ENCODE data around the gene AK4.

Gene AK4

GRCh38 chr1:65253800-65254319 lies 105.9 kb downstream of the AK4 start:
- DNase-seq = no peak

DNA sequence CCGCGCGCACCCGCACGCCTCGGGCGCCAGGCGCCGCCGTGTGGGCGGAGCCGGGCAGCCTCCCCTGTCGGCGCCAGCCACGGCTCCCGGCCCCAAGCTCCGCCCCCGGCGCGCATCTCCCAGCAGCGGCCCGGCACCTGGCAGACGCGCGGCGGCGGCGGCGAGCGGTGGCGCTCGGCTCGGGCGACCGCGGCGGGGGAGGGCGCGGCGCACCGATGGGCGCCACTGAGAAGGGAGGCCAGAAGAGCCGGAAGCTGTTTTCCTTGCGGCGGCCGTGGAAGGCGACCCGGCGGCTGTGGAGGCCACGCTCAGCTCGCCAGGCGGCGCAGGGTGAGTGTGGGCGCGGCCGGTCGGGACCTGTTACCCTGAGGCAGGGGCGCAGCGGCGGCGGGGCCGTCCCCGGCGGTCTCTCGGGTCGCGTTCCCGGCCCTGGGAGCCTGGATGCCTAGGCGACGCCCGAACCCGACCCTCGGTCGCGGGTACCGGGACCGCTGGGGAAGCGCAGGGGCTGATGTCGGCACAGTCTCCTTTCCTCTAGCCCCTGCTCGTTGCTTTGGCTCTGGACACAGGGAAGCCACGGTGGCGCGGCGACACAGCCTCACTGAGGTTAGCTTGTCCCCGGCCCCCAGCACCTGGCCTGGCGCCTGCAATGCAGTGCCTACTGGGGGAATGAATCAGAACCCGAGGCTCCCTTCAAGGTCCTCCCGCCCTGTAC lies 106.5 kb downstream of the AK4 start:
- peak; percentile 85 for DNase-seq

- peak; percentile 48 for DNase-seq
These were observed 107.1 kb downstream of the AK4 start for GRCh38 chr1:65255035-65255655.

DNA sequence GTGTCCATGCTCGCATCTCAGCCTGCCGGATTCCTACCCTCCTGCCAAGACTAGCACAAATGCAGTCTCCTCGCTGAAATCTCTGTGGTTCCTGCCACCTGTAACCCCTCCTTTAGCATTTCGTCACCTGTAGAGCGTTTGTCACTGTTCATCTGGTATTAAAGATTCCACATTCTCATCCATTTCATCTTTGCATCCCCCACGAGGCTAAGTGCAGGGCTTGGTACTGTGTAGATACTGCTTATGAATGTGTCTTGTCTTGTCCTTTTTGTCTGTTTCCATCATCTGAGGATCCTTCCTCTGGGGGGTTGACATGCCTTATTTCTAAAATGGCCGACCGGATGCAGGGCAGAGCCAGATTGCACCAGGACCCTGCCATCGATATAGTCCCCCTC lies 107.7 kb downstream of the AK4 start:
- peak; percentile 38 for DNase-seq

DNA sequence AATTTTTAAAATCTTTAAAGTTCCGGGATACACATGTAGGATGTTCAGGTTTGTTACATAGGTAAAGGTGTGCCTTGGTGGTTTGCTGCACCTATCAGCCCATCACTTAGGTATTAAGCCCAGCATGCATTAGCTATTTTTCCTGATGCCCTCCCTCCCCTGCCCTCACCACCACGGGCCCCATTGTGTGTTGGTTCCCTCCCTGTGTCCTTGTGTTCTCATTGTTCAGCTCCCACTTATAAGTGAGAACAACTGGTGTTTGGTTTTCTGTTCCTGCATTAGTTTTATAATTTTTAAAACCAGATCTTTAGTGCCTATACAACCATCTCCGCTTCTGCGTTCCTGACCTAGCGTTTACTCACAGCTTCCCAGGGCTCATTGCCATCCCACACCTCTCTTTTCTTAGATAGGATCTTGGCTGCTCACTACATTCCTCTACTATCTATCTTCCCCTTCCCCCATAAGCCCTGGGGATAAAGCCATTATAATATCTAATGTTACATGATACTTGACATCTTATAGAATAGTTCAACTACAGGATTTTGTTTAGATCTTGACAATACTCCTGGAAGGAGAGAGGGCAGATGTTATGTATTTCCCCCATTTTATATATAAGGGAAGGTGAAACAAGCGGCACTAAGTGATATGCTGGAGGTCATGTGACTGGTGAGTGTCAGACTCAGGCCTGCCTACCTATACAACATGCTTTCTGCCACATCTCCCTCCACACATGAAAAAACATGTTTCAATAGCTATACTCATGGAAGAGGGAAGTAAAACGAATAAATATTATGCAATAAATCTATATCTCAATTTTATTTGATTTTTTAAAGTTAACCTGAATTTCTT lies 109.1 kb downstream of the AK4 start:
- peak; percentile 33 for DNase-seq

DNA sequence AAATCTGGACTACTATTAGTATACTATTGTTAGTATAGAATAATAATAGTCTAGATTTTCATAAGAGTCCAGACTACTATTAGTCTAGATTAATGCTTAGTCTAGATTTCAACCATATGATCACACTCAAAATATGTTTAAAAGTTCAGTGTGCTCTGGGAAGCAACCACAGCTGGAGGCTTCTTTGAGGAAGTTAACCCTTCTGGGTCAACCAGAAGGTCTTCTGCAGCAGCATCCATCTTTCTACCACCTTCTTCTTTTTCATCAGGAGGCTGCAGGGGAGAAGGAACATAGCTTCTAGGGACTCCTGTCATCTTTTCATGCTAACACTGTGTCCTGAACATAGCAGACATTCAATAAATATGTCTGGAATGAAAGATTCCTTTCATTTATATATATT lies 110.1 kb downstream of the AK4 start:
- no peak for DNase-seq

GRCh38 chr1:65259816-65260215 lies 111.8 kb downstream of the AK4 start:
- no peak for DNase-seq

DNA sequence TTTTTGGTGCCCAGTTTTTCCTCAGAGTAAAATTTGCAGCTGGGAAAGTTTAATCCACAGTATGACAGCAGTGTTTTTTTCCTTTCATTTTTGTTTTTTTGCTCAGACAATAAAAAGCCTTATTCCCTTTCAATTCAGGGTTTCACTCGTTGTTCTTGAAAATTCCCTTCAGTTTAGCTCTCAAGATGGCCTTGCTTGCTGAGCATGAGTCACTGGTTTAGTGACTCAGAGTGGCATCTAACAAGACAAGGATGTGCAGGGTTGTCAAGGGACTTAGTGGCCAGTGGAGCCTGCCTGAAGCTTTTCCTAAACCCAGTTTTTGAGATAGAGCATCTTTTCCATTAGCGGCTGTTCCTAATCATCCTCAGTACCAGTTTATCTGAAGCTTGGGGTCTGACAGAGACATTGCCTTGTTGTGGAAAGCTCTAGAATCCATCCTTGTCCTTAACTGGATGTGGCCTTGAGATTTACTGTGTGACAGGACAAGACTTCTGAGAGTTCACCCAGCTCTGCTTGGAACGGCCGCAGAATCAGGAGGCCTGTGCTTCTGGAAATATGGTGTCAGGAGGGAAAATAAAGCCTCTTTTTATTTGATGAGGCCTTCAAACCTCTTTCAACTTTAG lies 113.0 kb downstream of the AK4 start:
- peak; percentile 63 for DNase-seq

DNA sequence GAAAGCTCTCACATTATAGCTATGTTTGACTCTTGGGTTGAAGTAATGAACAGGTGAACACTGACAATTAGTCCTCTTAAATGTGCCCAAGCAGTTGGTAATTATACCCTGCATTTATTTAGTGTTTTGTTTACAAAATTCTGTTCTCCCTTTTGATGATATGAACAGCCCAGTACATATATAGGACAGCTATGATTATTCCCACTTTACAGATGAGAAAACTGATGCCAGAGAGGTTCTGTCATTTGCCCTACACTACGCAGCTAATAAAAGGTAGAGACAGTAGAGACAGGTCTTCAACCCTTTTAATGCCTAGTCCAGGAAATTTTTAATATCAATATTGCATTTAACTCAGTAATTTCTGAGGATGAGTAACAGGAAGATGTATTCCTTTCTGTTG lies 115.3 kb downstream of the AK4 start:
- no peak for DNase-seq

DNA sequence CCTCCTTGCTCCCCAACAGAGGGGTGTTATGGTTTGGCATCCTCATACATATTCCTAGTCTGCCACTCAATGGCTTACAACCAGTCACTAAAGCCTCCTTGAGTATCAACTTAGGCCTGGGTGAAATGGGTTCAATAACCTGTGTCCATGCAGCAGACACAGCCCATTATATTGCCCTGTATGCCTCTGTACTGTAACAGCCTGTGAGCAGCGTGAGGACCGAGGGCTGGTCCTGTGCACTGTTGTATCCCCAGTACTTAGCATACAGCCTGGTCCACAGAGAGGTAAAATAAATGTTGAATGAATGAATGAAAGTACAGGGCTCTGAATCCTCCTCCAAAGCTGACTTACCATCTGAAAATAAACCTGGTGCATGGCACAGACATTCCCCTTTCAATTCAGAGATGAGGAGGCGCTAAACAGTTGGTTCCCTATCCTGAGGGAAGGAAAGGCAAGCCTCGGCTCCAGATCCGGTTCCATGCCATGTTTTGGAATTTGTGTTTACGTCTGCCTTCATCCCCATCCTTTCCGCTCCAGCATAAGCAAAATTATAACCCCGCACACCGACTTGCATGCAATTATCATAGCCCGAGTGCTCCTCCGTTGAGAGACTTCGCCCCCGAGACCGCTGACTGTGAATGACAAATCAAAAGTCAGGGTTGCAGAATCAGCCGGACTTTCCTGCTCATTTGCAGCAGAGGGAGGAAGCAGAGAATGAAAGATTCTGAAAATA lies 116.4 kb downstream of the AK4 start:
- peak; percentile 68 for DNase-seq

- DNase-seq = no peak
These were observed 117.3 kb downstream of the AK4 start for GRCh38 chr1:65265296-65265650.

GRCh38 chr1:65265651-65266351 lies 117.8 kb downstream of the AK4 start:
- DNase-seq = peak; percentile 72

- DNase-seq = no peak
These were observed 118.5 kb downstream of the AK4 start for GRCh38 chr1:65266476-65266875.

DNA sequence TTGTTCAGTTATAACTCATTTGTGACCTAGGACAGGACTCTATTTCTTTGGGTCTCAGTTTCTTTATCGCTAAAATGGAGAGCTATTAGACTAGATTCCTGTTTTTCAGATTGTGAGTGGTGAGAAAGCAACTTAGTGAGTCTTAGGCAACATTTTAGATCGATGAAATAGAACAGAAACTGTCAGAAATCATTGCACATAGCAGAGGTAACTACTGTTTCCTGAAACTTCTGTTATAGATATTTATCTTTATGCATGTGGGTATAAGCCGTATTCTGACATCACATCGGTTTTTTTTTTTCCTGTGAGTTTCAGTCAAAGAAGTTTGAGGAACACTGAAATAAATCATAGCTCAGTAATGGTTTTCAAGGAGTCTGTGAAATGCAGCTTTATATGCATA lies 119.3 kb downstream of the AK4 start:
- DNase-seq = no peak

- DNase-seq = no peak
These were observed 119.7 kb downstream of the AK4 start for GRCh38 chr1:65267683-65268082.

GRCh38 chr1:65269612-65270011 lies 121.6 kb downstream of the AK4 start:
- DNase-seq = no peak

- DNase-seq = no peak
These were observed 128.4 kb downstream of the AK4 start for GRCh38 chr1:65276197-65276939.

- DNase-seq = no peak
These were observed 129.8 kb downstream of the AK4 start for GRCh38 chr1:65277605-65278347.

- DNase-seq = no peak
These were observed 130.5 kb downstream of the AK4 start for GRCh38 chr1:65278376-65279069.

Data from midbrain (tissue), 1 donor.